ENCODE results near the gene MITD1.
"Not testable (repeated sequence)": the region's sequence is repeated elsewhere in the genome, so short reads cannot be mapped to it uniquely, and the experiment has no call there.

MITD1 gene

DNA sequence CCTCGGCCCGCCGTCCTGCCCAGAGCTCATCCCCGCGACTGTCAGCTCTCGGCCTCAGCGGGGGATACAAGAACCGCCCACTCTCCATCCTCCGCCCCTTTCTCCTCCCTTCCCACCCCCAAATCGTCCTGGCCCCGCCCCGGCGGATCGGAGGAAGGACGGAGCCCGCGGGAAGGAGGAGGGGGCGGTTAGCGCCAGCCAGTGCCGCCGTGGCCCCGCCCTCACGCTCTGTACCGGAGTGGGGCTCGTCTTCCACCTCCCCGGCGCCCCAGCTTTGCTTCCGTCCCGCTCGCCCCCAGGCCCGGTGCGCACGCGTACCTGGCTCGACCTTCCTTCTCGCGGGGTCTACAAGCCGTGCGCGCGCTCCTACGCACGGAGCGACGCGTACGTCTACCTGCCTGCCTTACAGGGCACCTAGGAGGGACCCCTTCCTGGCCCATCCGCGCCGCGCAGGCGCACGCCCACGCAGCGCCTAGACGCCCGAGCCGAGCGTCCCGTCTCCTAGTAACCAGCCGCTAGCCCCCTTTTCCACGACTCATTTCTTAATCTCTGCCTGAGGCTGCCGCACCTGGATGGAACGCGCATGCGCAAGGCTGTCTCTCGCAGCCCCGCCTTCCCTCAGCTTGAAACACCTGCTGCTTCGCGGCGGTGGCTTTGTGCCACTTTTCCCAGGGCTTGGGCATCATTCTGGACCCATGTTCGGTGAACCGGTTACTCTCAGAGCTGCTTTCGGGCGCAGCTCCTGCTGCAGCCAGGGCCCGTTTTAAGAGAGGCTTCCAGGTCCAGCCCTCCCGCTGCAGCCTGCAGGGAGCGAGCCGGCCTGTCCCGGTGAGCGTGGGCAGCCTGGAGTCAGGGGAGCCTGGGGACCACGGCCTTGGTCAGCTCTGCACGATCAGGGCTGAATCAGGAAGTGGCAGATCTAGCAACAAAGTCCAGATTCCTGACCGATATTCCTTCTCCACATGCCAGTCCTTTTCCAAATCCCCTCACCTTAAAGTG, 39.4 kb downstream of the MITD1 start, which contains the start of gene C2orf15:
Gene C2orf15 (plus strand): TSS at position 598 of the 999 bp plus-strand sequence. CDS start 8,852 bp downstream, outside the sequence.
- Histone ChIP-seq H3K4me3 (peak within 1 kb of the TSS; percentile 78 to 95 (median 85)), H3K9ac (peak within 1 kb of the TSS; percentile 64 to 82 (median 77)), H3K27me3 (peaks cover 0 to 24% (median 16%) of the 10 kb centered on the region in 11 experiments; a peak in 13 of 22 replicates), H3K36me3 (no peaks in the 10 kb centered on the region), H3K4me2 (peak within 1 kb of the TSS; percentile 79 to 96 (median 92)), H4K20me1 (peaks cover 0 to 4% (median 0%) of the 10 kb centered on the region in 11 experiments; a peak in 2 of 22 replicates), H3K27ac (peak within 1 kb of the TSS; percentile 23 to 69 (median 60); a peak in 19 of 22 replicates), H3K9me3 (replicated peaks in 1 of 11) (no peaks in the 10 kb centered on the region), H3K4me1 (peaks cover 7 to 18% (median 14%) of the 10 kb centered on the region in 10 experiments; a peak in 17 of 20 replicates)
- no peak for TF ChIP-seq Cebpa-rat (IDR thresholded peaks at IDR 0.05)

DNA sequence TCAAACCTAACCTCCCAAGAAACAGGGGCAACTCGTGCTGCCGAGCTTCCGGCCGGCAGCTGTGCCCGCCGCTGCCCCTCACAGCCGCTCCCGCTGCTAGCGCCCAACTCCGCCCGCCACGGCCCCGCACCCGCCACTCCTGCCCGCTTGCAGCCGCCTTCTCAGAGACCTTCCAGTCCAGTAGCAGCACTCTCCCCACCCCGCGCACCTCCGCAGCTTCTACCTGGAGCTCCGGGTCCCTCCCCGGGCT, 40.1 kb downstream of the MITD1 start:
- Histone ChIP-seq H3K4me3 (peak overlapping the region; percentile 78 to 95 (median 85)), H3K27ac (peak overlapping the region in 8 of 11 experiments; percentile 23 to 69 (median 62); a peak in 12 of 22 replicates), H3K27me3 (peaks cover 0 to 24% (median 16%) of the 10 kb centered on the region in 11 experiments; a peak in 13 of 22 replicates), H3K9ac (peak overlapping the region; percentile 64 to 82 (median 77)), H3K36me3 (no peaks in the 10 kb centered on the region), H3K4me2 (peak overlapping the region; percentile 79 to 96 (median 92)), H4K20me1 (peaks cover 0 to 4% (median 0%) of the 10 kb centered on the region in 11 experiments; a peak in 2 of 22 replicates), H3K9me3 (replicated peaks in 1 of 11) (no peaks in the 10 kb centered on the region), H3K4me1 (peaks cover 7 to 18% (median 14%) of the 10 kb centered on the region in 10 experiments; a peak in 17 of 20 replicates)
- no peak for TF ChIP-seq Cebpa-rat (IDR thresholded peaks at IDR 0.05)

DNA sequence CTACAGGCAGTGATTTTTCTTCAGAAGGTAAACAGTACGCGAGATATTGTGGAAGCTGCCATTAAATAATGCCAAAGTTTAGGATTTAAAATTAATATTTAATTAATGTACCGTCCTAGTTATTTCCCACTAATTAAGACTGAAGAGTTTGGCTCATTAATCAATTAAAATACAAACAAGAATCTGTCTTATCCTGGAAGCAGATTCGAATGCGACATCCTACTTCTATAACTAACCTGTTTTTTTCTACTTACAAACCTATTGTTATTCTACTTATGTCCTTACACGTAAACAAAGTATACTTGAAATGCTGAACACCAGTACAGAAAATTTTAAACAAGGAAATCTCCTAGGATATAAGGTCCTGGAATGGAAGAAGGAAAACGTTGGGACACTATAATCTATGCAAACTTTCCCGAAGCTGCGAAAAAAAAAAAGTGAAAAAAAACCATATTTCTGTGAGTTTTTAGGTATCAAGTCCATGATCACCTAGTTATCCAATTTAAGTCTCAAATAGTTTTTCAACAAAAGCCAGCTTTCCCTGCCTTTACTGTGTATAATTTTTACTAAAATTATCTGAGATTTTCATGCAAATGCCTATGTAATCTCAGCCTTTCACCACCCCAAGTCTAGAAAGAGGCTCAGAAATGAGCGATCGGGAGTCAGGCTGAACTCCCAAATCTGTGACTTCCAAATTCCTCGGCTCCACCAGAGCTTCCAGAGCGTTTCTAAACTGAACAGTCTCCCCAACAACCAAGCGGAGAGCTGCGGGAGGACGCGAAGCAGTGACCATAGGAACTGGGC, 40.6 kb downstream of the MITD1 start:
- peak overlapping the region in 8 of 11 experiments; percentile 23 to 69 (median 62); a peak in 12 of 22 replicates for H3K27ac ChIP-seq
- H3K9ac ChIP-seq: peak overlapping the region; percentile 64 to 82 (median 77)
- no peak for TF ChIP-seq Cebpa-rat (IDR thresholded peaks at IDR 0.05)
- peak overlapping the region; percentile 79 to 96 (median 92) for H3K4me2 ChIP-seq
- peaks cover 7 to 18% (median 14%) of the 10 kb centered on the region in 10 experiments; a peak in 17 of 20 replicates for H3K4me1 ChIP-seq
- peak overlapping the region; percentile 78 to 95 (median 85) for H3K4me3 ChIP-seq
- H3K36me3 ChIP-seq: no peaks in the 10 kb centered on the region
- H4K20me1 ChIP-seq: peaks cover 0 to 4% (median 0%) of the 10 kb centered on the region in 11 experiments; a peak in 1 of 22 replicates
- H3K27me3 ChIP-seq: peaks cover 0 to 24% (median 16%) of the 10 kb centered on the region in 11 experiments; a peak in 13 of 22 replicates
- no peaks in the 10 kb centered on the region for H3K9me3 ChIP-seq (replicated peaks in 1 of 11)

DNA sequence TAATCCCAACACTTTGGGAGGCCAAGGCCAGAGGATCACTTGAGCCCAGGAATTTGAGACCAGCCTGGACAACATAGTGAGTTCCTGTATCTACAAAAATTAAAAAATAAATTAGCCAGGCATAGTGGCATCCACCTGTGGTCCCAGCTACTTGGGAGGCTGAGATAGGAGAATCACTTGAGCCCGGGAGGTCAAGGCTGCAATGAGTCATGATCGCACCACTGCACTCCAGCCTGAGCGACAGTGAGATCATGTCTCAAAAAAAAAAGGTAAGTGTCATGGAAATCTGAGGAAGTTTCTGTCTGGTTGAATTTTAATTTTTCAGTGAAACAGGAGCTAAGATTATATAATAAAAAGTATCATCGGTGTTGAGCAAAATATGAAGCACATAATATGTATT, 41.9 kb downstream of the MITD1 start:
- Histone ChIP-seq H4K20me1 (peaks cover 0 to 4% (median 0%) of the 10 kb centered on the region in 11 experiments; a peak in 1 of 22 replicates), H3K4me3 (no peak overlapping the region), H3K27me3 (peaks cover 0 to 24% (median 16%) of the 10 kb centered on the region in 11 experiments; a peak in 13 of 22 replicates), H3K36me3 (peaks cover 0 to 9% (median 6%) of the 10 kb centered on the region in 11 experiments; a peak in 5 of 22 replicates), H3K4me1 (peaks cover 7 to 18% (median 14%) of the 10 kb centered on the region in 10 experiments; a peak in 17 of 20 replicates), H3K4me2 (no peak overlapping the region), H3K9ac (no peak overlapping the region), H3K27ac (no peak overlapping the region), H3K9me3 (replicated peaks in 1 of 11) (peaks cover 0 to 12% (median 9%) of the 10 kb centered on the region in 11 experiments; a peak in 13 of 22 replicates)
- no peak for TF ChIP-seq Cebpa-rat (IDR thresholded peaks at IDR 0.05)

DNA sequence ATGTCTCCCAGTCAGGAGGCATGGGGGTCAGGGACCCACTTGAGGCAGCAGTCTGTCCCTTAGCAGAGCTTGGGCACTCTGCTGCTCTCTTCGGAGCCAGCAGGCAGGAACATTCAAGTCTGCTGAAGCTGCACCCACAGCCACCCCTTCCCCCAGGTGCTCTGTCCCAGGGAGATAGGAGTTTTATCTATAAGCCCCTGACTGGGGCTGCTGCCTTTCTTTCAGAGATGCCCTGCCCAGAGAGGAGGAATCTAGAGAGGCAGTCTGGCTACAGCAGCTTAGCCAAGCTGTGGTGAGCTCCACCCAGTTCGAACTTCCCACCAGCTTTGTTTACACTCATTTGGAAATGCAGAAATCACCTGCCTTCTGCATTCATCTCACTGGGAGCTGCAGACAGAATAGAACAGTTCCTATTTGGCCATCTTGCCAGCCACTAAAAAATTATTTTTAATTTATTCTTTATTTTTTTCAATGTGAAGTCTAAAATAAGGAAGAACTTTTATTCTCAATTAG, 45.8 kb downstream of the MITD1 start:
- H3K4me1 ChIP-seq, H3K4me2 ChIP-seq, H3K36me3 ChIP-seq, H3K9ac ChIP-seq, H3K27ac ChIP-seq, H4K20me1 ChIP-seq, H3K4me3 ChIP-seq: not testable (repeated sequence)
- H3K9me3 ChIP-seq (replicated peaks in 1 of 11): peaks cover 24 to 50% (median 40%) of the 10 kb centered on the region in 11 experiments
- H3K27me3 ChIP-seq: peaks cover 0 to 16% (median 9%) of the 10 kb centered on the region in 11 experiments; a peak in 13 of 22 replicates

DNA sequence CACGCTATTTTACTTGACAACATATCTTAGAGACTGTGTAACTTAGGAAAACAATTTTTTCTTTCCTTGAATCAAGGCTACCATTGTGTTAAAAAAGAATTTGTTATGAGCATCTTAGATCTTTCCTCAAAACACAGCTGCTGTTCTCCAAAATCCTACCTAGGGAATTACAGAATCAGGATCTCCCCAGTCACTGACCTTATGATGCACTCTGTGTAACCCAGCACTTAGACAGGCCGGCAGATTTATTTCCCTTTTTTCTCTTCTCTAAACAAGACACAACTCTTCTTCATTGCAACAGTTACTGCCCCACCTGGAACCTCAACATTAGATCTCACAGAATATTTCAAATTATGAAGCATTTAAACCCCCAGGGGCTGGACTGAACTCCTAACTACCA, 52.9 kb downstream of the MITD1 start:
- TF ChIP-seq Cebpa-rat (IDR thresholded peaks at IDR 0.05): no peak
- peaks cover 18 to 30% (median 26%) of the 10 kb centered on the region in 11 experiments for H3K9me3 ChIP-seq (replicated peaks in 1 of 11)
- H3K9ac ChIP-seq: no peak overlapping the region
- H3K4me1 ChIP-seq: peaks cover 0 to 11% (median 0%) of the 10 kb centered on the region in 10 experiments; a peak in 6 of 20 replicates
- no peak overlapping the region for H3K4me3 ChIP-seq
- H3K27ac ChIP-seq: no peak overlapping the region
- no peaks in the 10 kb centered on the region for H4K20me1 ChIP-seq
- no peak overlapping the region for H3K4me2 ChIP-seq
- no peaks in the 10 kb centered on the region for H3K27me3 ChIP-seq
- peaks cover 7 to 20% (median 9%) of the 10 kb centered on the region in 11 experiments; a peak in 14 of 22 replicates for H3K36me3 ChIP-seq

Data from BLaER1 treated with 17β-estradiol and CSF1 and Interleukin-3, amounts not matched to agents 10 nM and 100 nM (cell line).